Left ventricle myocardium inferior (tissue), 1 donor: ENCODE measurements around the gene MS4A7. TPM values are rescaled to one million over a fixed set of nuclear protein-coding genes. Genes with fewer than 3 reads are reported as not detected.

Source experiments
- DNase-seq: peaks from one replicate; pipeline ENCODE4 v3.0.0-alpha.2; 2020
- H3K27ac ChIP-seq: fragments of 200-600 bp; replicated peaks from 2 replicates; pipeline ENCODE4 v1.8.0; 2021
- H3K27me3 ChIP-seq: fragments of 200-600 bp; 2 replicates; pipeline ENCODE4 v1.8.0; 2021; ENCODE audit warnings: low read depth
- H3K36me3 ChIP-seq: fragments of 200-600 bp; 2 replicates; pipeline ENCODE4 v1.8.0; 2021
- H3K4me1 ChIP-seq: fragments of 200-600 bp; 2 replicates; pipeline ENCODE4 v1.8.0; 2021
- H3K4me3 ChIP-seq: fragments of 200-600 bp; 2 replicates; pipeline ENCODE4 v1.8.0; 2021; ENCODE audit warnings: mild to moderate bottlenecking, moderate library complexity
- H3K9me3 ChIP-seq: fragments of 200-600 bp; replicated peaks from 2 replicates; pipeline ENCODE4 v1.8.0; 2021
- intact Hi-C: fragments of 100-400 bp; cut with micrococcal nuclease; formaldehyde crosslinking; loops from one replicate; pipeline ENCODE4 v1.11.0; 2022
- total RNA-seq: library from RNA; stranded (reverse); fragmentation: NEBNext Ultra II Directional; extraction: Animal tissue kit (Norgen Biotek cat#: 25700); gene quantifications from one replicate; pipeline ENCODE4 v1.2.1, GENCODE V29; 2021
- TF ChIP-seq, protein P1 (sequence below): fragments of 200-600 bp; IDR thresholded peaks from 2 replicates; pipeline ENCODE4 v1.8.0; 2021; ENCODE audit warnings: antibody characterized with exemption, mild to moderate bottlenecking, borderline replicate concordance
- donor health status: DM: no; HTN: yes; CAD: no; lungs with severe emphysema.

The MS4A7 gene
- total RNA-seq, 1 donor from 2014 or later, result 13.1 TPM

DNA sequence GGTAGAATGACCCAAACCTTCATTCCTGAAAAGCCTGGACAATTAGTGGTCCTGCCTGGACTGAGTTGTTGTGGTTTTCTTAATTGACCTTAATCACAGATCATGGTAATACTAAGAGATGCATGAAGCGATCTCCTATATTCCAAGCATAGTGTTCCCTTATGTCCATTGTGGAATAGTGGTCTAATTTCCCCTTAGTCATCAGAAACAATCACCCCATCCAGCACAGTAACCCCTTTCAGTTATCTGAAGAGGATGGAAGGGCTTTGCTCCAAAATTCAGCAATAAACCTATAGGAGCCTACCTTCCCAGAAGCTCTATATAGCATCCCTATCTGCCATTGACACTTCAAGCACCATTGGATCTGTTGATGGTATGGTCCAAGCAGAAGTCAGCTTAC is 44.3 kb downstream of the MS4A7 start:
- peaks cover 21% of the 10 kb centered on the region for H3K9me3 ChIP-seq
- H3K4me3 ChIP-seq, result no peak overlapping the region
- H3K4me1 ChIP-seq, result no peaks in the 10 kb centered on the region
- intact Hi-C loops, result no loop called here
- H3K27ac ChIP-seq, result no peak overlapping the region
- no peaks in the 10 kb centered on the region for H3K36me3 ChIP-seq
- no peaks in the 10 kb centered on the region for H3K27me3 ChIP-seq
- DNase-seq, result no peak
- TF ChIP-seq, protein P1, sequence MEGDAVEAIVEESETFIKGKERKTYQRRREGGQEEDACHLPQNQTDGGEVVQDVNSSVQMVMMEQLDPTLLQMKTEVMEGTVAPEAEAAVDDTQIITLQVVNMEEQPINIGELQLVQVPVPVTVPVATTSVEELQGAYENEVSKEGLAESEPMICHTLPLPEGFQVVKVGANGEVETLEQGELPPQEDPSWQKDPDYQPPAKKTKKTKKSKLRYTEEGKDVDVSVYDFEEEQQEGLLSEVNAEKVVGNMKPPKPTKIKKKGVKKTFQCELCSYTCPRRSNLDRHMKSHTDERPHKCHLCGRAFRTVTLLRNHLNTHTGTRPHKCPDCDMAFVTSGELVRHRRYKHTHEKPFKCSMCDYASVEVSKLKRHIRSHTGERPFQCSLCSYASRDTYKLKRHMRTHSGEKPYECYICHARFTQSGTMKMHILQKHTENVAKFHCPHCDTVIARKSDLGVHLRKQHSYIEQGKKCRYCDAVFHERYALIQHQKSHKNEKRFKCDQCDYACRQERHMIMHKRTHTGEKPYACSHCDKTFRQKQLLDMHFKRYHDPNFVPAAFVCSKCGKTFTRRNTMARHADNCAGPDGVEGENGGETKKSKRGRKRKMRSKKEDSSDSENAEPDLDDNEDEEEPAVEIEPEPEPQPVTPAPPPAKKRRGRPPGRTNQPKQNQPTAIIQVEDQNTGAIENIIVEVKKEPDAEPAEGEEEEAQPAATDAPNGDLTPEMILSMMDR, result no peak

DNA sequence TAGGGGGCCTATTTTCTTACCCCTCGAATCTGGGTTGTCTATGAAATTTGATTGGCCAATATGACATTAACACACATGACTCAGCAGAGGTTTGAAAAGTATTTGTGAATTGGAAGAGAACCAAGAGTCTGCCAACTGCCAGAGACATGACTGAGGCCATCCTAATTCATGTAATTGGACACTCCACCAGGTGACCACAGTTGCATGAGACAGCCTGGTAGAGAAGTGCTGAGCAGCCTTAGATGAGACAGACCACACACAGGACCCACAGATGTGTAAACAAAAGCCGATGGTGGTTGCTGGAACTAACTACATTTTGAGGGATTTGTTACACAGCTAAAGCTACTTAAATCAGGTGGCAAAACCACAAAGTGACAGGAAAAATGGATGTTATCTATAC is 50.2 kb downstream of the MS4A7 start:
- no peaks in the 10 kb centered on the region for H3K27me3 ChIP-seq
- no peaks in the 10 kb centered on the region for H3K36me3 ChIP-seq
- H3K9me3 ChIP-seq, result no peaks in the 10 kb centered on the region
- DNase-seq, result no peak
- no peak overlapping the region for H3K4me3 ChIP-seq
- no peaks in the 10 kb centered on the region for H3K4me1 ChIP-seq
- TF ChIP-seq, protein P1, result no peak
- no peak overlapping the region for H3K27ac ChIP-seq
- intact Hi-C loops, result no loop called here

DNA sequence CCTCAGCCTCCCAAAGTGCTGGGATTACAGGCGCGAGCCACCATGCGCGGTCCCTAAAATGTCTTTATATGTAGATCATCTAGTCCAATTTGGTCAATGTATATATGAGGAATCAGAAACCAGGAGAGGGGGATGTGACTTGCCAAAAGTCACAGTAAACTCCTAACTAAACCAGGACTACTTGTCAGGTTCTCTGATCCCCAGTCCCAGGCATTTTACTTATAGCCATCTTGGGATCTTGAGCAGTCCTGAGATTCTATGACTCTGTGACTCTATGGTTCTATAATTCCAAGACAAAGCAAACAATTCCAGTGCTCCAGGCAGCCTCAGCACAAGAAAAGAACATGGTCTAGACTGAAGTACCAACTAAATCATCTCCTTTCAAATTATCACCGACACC is 50.9 kb downstream of the MS4A7 start, which contains the start of gene MS4A5:
Gene MS4A5 (plus strand): TSS at position 301 of the 400 bp plus-strand sequence. CDS start 103 bp downstream, outside the sequence.
- intact Hi-C loops, result no loop called here
- TF ChIP-seq, protein P1, result no peak
- no peaks in the 10 kb centered on the region for H3K4me1 ChIP-seq
- no peak for DNase-seq
- no peak within 1 kb of the TSS for H3K27ac ChIP-seq
- no peaks in the 10 kb centered on the region for H3K36me3 ChIP-seq
- no peak within 1 kb of the TSS for H3K4me3 ChIP-seq
- H3K27me3 ChIP-seq, result no peaks in the 10 kb centered on the region
- no peaks in the 10 kb centered on the region for H3K9me3 ChIP-seq

DNA sequence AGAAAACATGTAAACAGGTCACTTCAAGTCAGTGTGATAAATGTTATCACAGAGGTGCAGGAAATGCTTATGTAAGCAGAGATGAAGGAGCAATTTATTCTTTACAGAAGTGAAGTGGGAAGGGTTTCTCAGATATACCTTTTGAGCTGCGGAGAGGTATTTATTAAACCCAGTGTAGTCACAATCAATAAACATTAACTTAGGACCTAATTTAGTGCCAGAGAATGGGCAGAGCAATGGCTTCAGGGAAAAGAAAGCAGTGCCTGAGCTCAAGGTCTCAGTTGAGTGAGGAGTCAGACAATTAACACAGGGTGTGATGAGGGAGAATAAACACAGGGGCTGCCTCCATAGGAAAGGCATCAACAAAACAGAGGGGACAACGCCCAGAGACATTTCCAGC is 52.9 kb downstream of the MS4A7 start:
- TF ChIP-seq, protein P1, result no peak
- H3K4me3 ChIP-seq, result no peak overlapping the region
- no peaks in the 10 kb centered on the region for H3K4me1 ChIP-seq
- H3K36me3 ChIP-seq, result no peaks in the 10 kb centered on the region
- no peak for DNase-seq
- no peaks in the 10 kb centered on the region for H3K27me3 ChIP-seq
- intact Hi-C loops, result no loop called here
- H3K9me3 ChIP-seq, result no peaks in the 10 kb centered on the region
- no peak overlapping the region for H3K27ac ChIP-seq

DNA sequence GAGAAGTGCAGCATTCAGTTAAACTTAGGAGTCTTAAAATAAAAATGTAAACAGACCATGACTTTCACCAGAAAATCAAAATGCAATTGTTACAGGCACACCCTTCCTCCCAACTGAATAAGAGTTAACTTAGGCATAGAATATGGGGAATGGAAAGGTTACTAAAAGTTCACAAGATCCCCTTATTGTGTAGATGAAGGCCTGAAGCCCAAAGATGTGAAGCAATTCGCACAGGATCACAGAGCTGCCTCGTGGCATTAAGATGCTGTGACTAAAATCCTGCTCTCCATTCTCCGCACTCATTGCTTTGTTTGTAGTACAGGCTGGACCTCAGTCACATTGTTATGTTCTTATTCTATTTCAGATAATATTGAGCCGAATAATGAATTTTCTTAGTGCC is 55.1 kb downstream of the MS4A7 start:
- no peaks in the 10 kb centered on the region for H3K4me1 ChIP-seq
- DNase-seq, result no peak
- H3K36me3 ChIP-seq, result no peaks in the 10 kb centered on the region
- intact Hi-C loops, result no loop called here
- H3K27ac ChIP-seq, result no peak overlapping the region
- TF ChIP-seq, protein P1, result no peak
- H3K9me3 ChIP-seq, result no peaks in the 10 kb centered on the region
- H3K27me3 ChIP-seq, result no peaks in the 10 kb centered on the region
- H3K4me3 ChIP-seq, result no peak overlapping the region

Other genes starting within 250 kb of the MS4A7 start
- 42.1 TPM for gene MS4A6A, start 195.4 kb upstream of the MS4A7 start, total RNA-seq
- 0.93 TPM for gene MS4A4E, start 135.4 kb upstream of the MS4A7 start, total RNA-seq
- 13.9 TPM for gene MS4A4A, start 97.9 kb upstream of the MS4A7 start, total RNA-seq
- gene MS4A6E, start 51.3 kb upstream of the MS4A7 start, total RNA-seq, result not detected
- gene MS4A14, start 17.9 kb downstream of the MS4A7 start, total RNA-seq, result 1.1 TPM
- gene MS4A5, start 51.0 kb downstream of the MS4A7 start, total RNA-seq, result not detected
- gene MS4A1, start 77.3 kb downstream of the MS4A7 start, total RNA-seq, result not detected
- gene MS4A12, start 114.2 kb downstream of the MS4A7 start, total RNA-seq, result not detected
- gene MS4A13, start 136.9 kb downstream of the MS4A7 start, total RNA-seq, result not detected